CD4-positive, alpha-beta T cell treated with Interferon gamma for 1 hour (primary cell): ENCODE results near the gene SPATA24.
A peak's percentile ranks its signal among the peaks of the same experiment; 100 is the strongest.
"Not testable (repeated sequence)": the region's sequence is repeated elsewhere in the genome, so short reads cannot be mapped to it uniquely, and the experiment has no call there.

Experiments used
- DNase-seq: peaks from one replicate; pipeline ENCODE4 v3.0.0-alpha.2; 2020

The SPATA24 gene

DNA sequence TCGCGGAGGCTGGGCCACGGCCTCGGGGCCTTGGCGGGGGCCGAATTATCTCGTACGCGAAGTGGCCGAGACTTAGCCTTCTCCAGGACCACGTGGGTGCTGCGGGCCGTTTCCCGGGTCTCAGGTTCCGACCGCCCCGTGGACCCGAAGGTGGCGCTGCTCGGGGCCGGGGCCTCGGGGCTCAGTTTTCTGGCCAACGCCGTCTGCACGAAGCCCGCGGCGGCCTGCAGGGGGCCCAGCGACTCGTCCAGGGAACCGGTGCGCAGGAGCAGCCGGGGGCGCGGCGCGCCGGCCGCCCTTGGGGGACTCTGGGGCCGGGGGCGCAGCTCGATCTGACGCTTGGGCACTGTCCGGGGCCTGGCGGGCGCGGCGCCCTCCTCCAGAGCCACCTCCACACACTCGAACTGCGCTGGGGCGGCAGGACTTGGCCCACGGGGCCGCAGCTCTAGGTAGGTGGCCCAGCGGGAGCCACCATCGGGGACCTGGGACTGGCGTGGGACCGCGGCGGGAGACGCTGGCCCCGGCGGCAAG is 9.7 kb downstream of the SPATA24 start:
- peak; percentile 48 for DNase-seq

GRCh38 chr5:139393497-139394122 is 10.3 kb downstream of the SPATA24 start:
- no peak for DNase-seq

DNA sequence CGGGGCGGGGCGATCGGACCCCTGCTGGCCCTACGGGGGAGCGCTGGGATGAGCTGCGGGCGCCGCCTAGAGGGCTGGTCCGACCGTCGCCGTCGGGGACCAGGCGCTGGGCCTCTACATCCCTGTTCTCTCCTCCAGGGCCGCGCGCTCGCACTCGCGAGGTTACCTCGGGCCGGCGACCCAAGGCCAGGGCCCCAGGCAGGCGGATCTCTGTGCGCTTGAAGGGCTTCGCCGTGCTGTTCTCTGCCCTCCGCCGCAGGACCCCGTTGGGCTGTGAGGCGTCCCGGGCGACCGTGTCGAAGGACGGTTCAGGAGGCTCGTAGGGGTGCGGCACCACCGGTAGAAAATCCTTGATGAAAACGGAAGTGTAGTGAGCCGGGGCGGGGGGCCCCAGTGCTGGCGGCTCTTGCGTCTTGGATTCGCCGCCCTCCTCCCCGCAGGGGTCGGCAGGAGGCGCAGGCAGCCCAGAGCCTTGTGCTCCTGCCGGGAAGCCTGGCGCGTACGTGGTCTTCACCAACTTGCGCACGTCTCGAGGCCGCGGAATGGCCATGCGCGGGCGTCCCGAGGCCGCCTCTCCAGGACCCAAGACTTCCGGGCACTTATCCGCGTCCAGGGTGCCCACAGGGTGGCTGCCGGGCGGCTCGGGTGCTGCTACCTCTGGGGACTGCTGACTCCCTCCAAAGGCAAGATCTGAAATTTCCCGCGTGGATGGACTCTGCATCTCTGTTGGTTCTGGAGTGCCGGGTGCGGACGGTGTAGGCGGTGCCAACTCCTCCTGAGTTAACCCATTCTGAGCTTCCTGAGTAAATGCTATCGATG is 11.0 kb downstream of the SPATA24 start:
- DNase-seq = peak; percentile 79

DNA sequence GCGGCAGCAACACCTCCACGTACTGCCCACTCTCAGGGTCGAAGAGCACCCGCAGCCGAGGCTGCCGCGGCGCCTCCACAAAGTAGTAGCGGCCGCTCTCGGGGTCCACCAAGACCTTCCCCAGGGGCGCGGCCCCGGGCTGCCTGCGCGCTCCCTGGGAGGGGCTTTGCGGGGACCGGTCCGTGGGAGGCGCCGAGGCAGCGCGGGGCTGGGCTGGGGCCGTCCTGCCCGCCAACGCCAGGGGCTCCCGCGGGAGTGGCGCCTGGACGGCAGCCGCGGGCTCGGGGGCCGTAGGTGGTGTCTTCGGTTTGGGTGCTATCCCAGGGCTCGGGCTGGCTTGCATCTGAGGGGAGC is 11.6 kb downstream of the SPATA24 start:
- DNase-seq = no peak

GRCh38 chr5:139391570-139392323 is 12.1 kb downstream of the SPATA24 start:
- no peak for DNase-seq

DNA sequence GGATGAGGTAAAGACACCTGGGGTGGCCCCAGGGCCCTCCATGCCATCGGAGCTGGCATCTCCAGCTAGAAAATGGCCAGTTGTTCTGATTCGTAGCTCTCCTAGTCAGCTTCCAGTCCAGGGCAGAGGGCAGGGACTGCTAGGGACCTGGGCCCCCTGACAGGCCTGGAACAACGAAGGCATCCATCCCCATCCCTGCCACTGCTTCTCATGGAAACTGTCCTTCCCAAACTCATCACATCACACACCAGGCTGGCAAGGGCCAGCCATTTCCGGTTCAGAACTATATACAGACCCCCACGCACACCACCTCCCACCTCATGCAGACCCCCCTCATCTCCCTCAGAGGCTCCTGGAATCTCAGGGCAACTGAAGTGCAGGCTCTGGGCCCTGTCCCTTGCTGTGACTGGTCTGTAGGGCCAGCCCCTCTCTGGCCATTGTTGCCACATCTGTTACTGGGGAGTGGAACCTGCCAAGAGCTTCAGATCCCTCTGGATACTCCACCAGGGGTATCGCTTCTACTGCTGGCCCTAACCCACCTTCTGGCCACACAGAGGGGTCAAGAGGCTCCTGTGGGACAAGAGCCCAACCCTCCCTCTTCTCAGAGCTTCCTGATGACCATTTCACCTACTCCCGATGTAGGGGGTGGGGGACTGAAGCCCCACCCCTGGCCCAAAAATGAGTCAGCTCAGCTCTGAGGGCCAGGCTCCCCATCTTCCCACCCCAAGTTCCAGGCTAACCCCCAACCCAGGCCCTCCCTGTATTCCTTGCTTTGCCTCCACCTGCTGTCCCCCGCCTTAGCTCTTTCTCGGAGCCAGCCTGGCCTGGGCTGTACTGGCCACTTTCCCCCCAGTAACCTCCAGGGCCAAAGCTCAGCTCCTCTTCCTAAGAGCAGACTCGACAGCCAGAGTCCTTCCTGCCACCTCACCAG is 13.0 kb downstream of the SPATA24 start:
- DNase-seq = no peak

DNA sequence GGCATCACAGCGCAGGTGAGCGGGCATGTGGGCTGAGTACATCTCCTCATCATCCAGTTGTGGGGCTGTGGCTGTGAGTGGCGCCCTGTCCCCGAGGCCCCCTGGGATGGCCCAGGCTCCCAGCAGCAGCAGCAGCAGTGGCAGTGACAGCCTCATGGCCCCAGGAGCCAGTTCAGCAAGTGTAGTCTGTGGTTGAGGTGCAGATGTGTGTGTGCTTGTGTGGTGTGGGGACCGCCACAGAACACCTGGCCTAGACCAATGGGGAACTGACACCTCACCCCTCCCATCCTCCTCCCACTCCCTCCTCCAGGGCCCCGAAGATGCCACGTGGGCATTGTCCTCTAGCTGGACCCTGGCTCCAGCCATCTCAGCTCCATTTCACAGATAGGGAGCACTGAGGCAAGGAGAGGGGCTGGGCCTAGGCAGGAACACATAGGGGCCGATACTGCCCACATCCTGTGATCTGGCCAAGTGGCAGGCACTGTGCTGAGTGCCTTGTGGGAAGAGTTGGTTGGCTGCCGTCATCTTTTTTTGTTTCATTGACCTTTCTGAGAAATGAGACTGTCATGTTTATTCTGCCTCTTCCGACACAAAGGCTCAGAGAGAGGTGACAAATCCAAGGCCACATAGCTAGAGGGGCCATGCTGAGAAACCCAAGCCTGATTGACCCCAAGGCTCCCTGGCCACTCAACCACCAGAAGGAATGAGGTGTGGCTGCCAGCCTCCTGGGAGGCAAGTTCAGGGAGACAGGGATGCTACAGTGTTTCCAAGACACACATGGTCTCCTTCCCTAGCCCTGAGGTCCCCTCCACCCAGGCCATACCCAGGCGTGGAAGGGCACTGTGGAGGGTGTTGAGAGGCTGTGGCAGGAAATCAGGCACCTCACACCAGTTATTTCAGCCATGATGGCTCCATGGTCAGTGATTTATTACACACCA is 13.9 kb downstream of the SPATA24 start, which contains the start of gene MZB1:
Gene MZB1, minus strand, starts transcription at position 213 of the 938 bp plus-strand sequence. Its CDS starts 57 bp downstream, at position 156.
- DNase-seq = peak; percentile 85

DNA sequence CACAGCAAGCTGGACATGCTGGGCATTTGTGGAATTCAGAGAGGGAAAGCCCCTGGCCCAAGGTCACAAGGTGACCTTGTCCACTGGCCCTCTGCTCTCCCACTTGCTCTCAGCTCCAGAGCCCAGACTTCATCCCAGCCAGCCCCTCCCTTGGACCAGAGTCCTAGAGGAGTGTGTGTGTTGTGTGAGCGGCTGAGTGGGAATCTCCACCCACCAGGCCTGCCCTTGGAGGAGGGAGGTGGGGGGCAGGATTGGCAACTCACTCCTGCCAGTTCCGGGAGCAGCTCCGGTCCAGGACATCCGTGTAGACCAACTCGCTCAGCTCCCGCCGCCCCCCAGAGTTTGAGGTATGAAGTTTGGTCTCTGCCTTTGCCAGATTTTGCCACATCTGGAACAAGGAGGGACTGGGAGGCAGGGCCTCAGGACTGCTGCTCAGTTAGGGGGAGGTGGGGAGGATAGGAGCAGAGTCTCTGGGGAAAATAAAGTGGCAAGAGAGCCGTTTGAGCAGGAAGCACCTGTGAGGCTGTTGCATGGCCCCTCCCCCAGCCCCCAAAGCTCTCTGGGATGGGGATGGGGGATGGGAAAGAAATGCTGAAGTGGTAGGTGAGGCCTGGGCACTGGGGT is 15.6 kb downstream of the SPATA24 start:
- DNase-seq = peak; percentile 67

GRCh38 chr5:139387611-139388197 is 16.2 kb downstream of the SPATA24 start:
- DNase-seq = no peak

DNA sequence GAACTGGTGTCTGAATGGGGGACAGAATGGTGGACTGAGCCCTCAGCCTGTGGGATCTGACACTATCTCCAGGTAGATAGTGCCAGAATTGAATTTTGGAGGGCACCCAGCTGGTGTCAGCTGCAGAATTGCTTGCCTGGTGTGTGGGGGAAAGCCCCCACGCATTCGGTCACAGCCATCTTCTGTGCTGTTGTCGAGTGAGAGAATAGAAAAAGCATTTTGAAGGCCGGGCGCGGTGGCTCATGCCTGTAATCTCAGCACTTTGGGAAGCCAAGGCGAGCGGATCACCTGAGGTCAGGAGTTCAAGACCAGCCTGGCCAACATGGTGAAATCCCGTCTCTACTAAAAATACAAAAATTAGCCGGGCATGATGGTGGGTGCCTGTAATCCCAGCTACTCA is 16.9 kb downstream of the SPATA24 start:
- not testable (repeated sequence) for DNase-seq

DNA sequence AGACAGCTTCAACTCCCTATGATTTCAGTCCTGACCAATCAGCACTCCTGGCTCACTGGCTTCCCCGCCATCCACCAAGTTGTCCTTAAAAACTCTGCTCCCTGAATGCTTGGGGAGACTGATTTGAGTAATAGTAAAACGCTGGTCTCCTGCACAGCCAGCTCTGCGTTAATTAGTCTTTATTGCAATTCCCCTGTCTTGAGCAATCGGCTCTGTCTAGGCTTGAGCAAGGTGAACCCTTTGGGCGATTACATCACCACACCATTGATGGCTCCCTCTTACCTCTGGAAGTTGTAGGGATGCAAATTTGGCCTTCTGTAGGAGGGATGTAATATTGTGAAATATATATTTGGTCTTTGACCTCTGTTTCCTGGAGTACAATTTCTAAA is 17.8 kb downstream of the SPATA24 start:
- no peak for DNase-seq

GRCh38 chr5:139385061-139386049 is 18.5 kb downstream of the SPATA24 start:
- DNase-seq = no peak

- DNase-seq = no peak
Observed at GRCh38 chr5:139384591-139385051, 19.3 kb downstream of the SPATA24 start.

DNA sequence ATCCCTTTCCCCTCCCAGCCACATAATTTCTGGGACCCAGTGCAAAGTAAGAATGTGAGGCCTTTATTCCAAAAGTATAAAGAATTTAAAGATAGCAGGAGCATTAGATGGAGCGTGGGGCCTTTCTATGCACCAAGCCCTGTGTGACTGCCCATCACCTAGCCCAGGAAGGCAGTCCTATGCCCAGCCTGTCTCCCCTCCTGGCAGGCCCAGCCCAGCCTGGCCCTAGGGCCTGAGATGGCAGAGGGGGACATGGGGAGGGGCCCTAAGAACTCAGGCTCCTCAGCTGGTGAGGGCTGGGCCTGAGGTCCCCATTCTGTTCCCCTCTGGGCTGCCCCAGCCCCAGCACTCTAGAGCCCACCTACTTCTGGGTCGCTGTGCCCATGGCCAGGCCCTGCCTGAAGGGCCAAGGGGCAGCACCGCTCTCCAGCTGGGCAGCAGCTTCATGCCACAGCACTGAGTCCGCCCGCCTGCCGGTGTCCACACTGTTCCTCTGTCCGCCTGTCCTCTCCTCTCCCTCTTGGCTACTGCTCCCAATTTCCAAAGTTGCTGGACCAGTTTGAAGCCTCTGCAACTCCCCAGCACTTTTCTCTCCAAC is 19.8 kb downstream of the SPATA24 start:
- no peak for DNase-seq

DNA sequence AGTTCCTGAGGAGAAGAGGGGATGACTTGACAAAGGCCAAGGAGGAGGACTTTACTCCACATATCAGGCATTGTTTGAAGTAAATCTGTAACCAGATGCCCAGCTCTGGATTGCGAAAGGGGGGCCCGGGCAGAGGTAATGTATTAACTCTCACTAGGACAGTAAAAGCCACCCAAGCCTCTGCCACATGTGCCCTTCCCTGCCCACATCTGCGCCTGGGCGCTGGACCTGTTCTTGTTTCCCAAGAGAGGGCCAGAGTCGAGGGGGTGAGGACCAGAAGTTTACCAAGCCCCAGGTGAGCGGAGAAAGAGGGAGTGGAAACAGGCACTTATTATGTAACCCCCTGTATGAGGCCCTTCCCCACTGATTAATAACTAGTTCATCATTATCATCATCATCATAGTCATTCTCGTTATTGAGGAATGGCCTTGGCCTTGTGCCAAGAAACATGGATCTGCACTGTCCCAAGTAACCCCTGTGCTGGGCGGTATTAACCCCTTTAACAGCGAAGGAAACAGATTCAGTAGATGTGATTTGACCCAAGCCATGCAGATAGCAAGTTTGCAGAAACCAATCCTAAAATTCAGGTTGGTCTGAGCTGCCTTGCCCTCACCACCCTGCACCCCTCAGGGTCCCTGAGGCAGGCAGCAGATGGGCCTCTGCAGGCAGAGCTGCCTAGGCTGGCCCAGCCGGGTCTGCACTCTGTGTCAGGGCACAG is 20.5 kb downstream of the SPATA24 start, which contains the start of gene SLC23A1:
Gene SLC23A1, minus strand, starts transcription at position 23 of the 718 bp plus-strand sequence. CDS start 44 bp downstream, outside the sequence.
- DNase-seq = no peak

- DNase-seq = no peak
Observed at GRCh38 chr5:139382807-139383206, 21.1 kb downstream of the SPATA24 start.
